Gastrocnemius medialis (tissue), 4 donors: ENCODE results near the gene INPP4A. TPM values are rescaled to one million over a fixed set of nuclear protein-coding genes. Genes with fewer than 3 reads are reported as not detected.

Experiments used
- ATAC-seq, 2 donors: fragments of 150-250 bp; one replicate each; pipeline ENCODE4 v1.9.1; 2016
- DNase-seq, 2 donors: peaks; one replicate each; pipeline ENCODE4 v3.0.0-alpha.2; 2019
- H3K27ac ChIP-seq, 4 donors: fragments of 200-600 bp; sonication (generic); 1 replicate in 1 of 4; 2 replicates in 3 of 4; pipeline ENCODE4 v1.5.1; 2016 to 2018; ENCODE audit warnings: mild to moderate bottlenecking in 2 of 4, moderate library complexity in 1 of 4
- H3K27me3 ChIP-seq, 3 donors: fragments of 200-600 bp; sonication (generic) in 2 of 3; 1 replicate in 1 of 3; 2 replicates in 2 of 3; pipeline versions ENCODE4 v1.5.1 to v1.6.0; 2016 to 2019; ENCODE audit warnings: mild to moderate bottlenecking in 1 of 3, moderate library complexity in 1 of 3
- H3K36me3 ChIP-seq, 2 donors: fragments of 200-600 bp; sonication (generic) in 1 of 2; one replicate each; pipeline ENCODE4 v1.5.1; 2017 to 2018
- H3K4me1 ChIP-seq, 2 donors: fragments of 200-600 bp; sonication (generic) in 1 of 2; one replicate each; pipeline ENCODE4 v1.5.1; 2016 to 2017; ENCODE audit warnings: mild to moderate bottlenecking in 2 of 2
- H3K4me3 ChIP-seq, 4 donors: fragments of 200-600 bp; sonication (generic) in 3 of 4; 1 replicate in 1 of 4; 2 replicates in 3 of 4; pipeline ENCODE4 v1.5.1; 2016 to 2019; ENCODE audit warnings: mild to moderate bottlenecking in 2 of 4
- H3K9me3 ChIP-seq, 3 donors: fragments of 200-600 bp; sonication (generic) in 2 of 3; 1 replicate in 1 of 3; 2 replicates in 2 of 3; pipeline ENCODE4 v1.5.1; 2016 to 2019
- POLR2A ChIP-seq, 2 donors: fragments of 450-650 bp; IDR thresholded peaks; one replicate each; pipeline ENCODE4 v1.6.1; 2017; ENCODE audit warnings: antibody characterized with exemption in 2 of 2, mild to moderate bottlenecking in 2 of 2, moderate library complexity in 2 of 2
- in situ Hi-C, 4 donors: fragments of 200-750 bp; cut with MboI; loops; one replicate each; pipeline versions ENCODE4 v1.15.0 to v1.8.0; 2017; ENCODE audit warnings: low sequenced_read_pairs in 4 of 4
- intact Hi-C: fragments of 100-400 bp; cut with DNase I; formaldehyde crosslinking; loops from one replicate; pipeline ENCODE4 v1.15.1; 2023; ENCODE audit warnings: low total_unique reads
- total RNA-seq, 4 donors: library from RNA; depleted of rRNA; stranded (reverse); fragments of >200 nt; gene quantifications; one replicate each; pipeline versions ENCODE4 v1.1.0 to v1.2.3, GENCODE V29; 2016
- TF ChIP-seq, protein P1 (sequence below), 5 experiments: fragments of 450-650 bp in 3 of 5; fragments of 200-600 bp in 2 of 5; sonication (generic) in 2 of 5; IDR thresholded peaks in 4 of 5; conservative IDR thresholded peaks in 1 of 5; 1 replicate in 4 of 5; 2 replicates in 1 of 5; pipeline ENCODE4 v1.5.1; 2016 to 2019; ENCODE audit warnings: antibody characterized with exemption in 5 of 5, mild to moderate bottlenecking in 3 of 5, moderate library complexity in 3 of 5

INPP4A gene
- total RNA-seq, 4 donors from 2014 or later, result 9.8 to 19.6 (median 16.0) TPM

GRCh38 chr2:98604547-98604946 is 159.9 kb downstream of the INPP4A start:
- Histone ChIP-seq H3K9me3 (no peaks in the 10 kb centered on the region), H3K36me3 (peaks cover 0 to 39% of the 10 kb centered on the region in 2 donors), H3K27ac (peak overlapping the region in 1 of 4 donors; percentile 29), H3K27me3 (no peaks in the 10 kb centered on the region), H3K4me3 (no peak overlapping the region), H3K4me1 (peaks cover 35 to 36% of the 10 kb centered on the region in 2 donors)
- ATAC-seq (no peak), DNase-seq (no peak)
- intact Hi-C loops (loop anchor here (10.0 kb wide), 3 partner anchors 190 to 670 kb away; partner anchors contain the start of genes LIPT1 and TSGA10), in situ Hi-C loops (loop anchor here in 1 of 4 donors (10.0 to 25.0 kb wide), 2 partner anchors 190 to 583 kb away; partner anchors contain the start of genes MITD1 and MRPL30)
- TF ChIP-seq POLR2A (IDR thresholded peaks at IDR 0.05), result no peak
- TF ChIP-seq, protein P1, sequence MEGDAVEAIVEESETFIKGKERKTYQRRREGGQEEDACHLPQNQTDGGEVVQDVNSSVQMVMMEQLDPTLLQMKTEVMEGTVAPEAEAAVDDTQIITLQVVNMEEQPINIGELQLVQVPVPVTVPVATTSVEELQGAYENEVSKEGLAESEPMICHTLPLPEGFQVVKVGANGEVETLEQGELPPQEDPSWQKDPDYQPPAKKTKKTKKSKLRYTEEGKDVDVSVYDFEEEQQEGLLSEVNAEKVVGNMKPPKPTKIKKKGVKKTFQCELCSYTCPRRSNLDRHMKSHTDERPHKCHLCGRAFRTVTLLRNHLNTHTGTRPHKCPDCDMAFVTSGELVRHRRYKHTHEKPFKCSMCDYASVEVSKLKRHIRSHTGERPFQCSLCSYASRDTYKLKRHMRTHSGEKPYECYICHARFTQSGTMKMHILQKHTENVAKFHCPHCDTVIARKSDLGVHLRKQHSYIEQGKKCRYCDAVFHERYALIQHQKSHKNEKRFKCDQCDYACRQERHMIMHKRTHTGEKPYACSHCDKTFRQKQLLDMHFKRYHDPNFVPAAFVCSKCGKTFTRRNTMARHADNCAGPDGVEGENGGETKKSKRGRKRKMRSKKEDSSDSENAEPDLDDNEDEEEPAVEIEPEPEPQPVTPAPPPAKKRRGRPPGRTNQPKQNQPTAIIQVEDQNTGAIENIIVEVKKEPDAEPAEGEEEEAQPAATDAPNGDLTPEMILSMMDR (IDR thresholded peaks at IDR 0.05 in 4 of 5, conservative IDR thresholded peaks at IDR 0.05 in 1 of 5), result no peak

DNA sequence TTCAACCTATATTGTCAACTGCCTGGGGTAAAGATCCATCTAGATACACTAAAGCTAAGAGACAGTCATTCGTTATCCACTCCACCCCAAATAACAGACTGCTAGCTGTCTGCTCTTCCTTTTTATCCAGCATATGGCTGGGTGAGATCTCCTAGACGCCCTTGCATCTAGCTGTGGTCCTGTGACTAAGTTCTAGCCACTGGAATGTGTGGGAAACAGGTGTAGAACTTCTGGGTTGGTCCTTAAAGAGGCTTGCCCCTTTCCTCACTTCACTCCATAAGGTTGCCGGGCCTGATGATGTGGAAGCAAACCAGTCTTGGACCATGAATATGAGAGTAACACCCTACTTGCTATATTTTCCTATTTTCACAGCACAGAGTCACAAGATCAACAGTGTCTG is 160.4 kb downstream of the INPP4A start:
- no peak for DNase-seq
- no peak for ATAC-seq
- peak overlapping the region in 1 of 4 donors; percentile 29 for H3K27ac ChIP-seq
- peaks cover 40 to 41% of the 10 kb centered on the region in 2 donors for H3K4me1 ChIP-seq
- no peaks in the 10 kb centered on the region for H3K27me3 ChIP-seq
- no peaks in the 10 kb centered on the region for H3K9me3 ChIP-seq
- peaks cover 0 to 38% of the 10 kb centered on the region in 2 donors for H3K36me3 ChIP-seq
- in situ Hi-C loops, result loop anchor here in 1 of 4 donors (10.0 to 25.0 kb wide), 2 partner anchors 190 to 582 kb away; partner anchors contain the start of genes MITD1 and MRPL30
- TF ChIP-seq POLR2A (IDR thresholded peaks at IDR 0.05), result no peak
- TF ChIP-seq, protein P1 (IDR thresholded peaks at IDR 0.05 in 4 of 5, conservative IDR thresholded peaks at IDR 0.05 in 1 of 5), result no peak
- no peak overlapping the region for H3K4me3 ChIP-seq
- intact Hi-C loops, result loop anchor here (5.0 to 10.0 kb wide), 4 partner anchors 190 to 887 kb away; partner anchors contain the start of genes LIPT1, REV1 and TSGA10

DNA sequence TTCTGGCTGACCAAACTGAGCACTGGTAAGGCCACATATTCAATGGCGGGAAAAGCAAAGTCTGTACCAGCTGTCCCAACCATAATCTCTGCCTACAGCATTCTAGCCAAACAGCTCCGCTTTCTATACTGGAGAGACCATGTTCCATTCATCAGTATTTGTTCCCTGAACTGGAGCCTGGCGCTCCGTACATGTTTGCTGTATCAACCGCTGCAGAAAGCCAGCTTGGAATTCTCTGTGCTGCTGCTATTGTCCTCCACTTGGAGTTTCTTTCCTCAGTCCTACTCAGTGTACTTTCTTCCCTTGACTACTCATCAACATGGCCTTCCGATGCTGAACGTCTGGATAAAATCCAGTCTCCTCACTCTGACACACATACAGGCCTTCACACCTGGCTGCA is 161.8 kb downstream of the INPP4A start:
- ATAC-seq, result no peak
- TF ChIP-seq, protein P1 (IDR thresholded peaks at IDR 0.05 in 4 of 5, conservative IDR thresholded peaks at IDR 0.05 in 1 of 5), result no peak
- TF ChIP-seq POLR2A (IDR thresholded peaks at IDR 0.05), result no peak

GRCh38 chr2:98607104-98607503 is 162.4 kb downstream of the INPP4A start:
- peak overlapping the region; percentile 70 to 90 (median 86) for H3K4me3 ChIP-seq
- in situ Hi-C loops (loop anchor here in 1 of 4 donors (10.0 to 25.0 kb wide), 2 partner anchors 192 to 580 kb away; partner anchors contain the start of genes MITD1 and MRPL30), intact Hi-C loops (loop anchor here (5.0 to 10.0 kb wide), 4 partner anchors 192 to 885 kb away; partner anchors contain the start of genes LIPT1, REV1 and TSGA10)
- H3K9me3 ChIP-seq, result no peaks in the 10 kb centered on the region
- H3K27ac ChIP-seq, result peak overlapping the region; percentile 91 to 97 (median 94)
- TF ChIP-seq, protein P1 (IDR thresholded peaks at IDR 0.05 in 4 of 5, conservative IDR thresholded peaks at IDR 0.05 in 1 of 5), result no peak
- no peak for TF ChIP-seq POLR2A (IDR thresholded peaks at IDR 0.05)
- no peak for ATAC-seq
- peaks cover 53 to 59% of the 10 kb centered on the region in 2 donors for H3K4me1 ChIP-seq
- no peak for DNase-seq
- peaks cover 0 to 39% of the 10 kb centered on the region in 2 donors for H3K36me3 ChIP-seq
- no peaks in the 10 kb centered on the region for H3K27me3 ChIP-seq

More for the DNA sequence above, 161.8 kb downstream of the INPP4A start:
- peak overlapping the region in 2 of 4 donors; percentile 94 to 97 for H3K27ac ChIP-seq
- intact Hi-C loops (loop anchor here (5.0 to 10.0 kb wide), 4 partner anchors 192 to 886 kb away; partner anchors contain the start of genes LIPT1, REV1 and TSGA10), in situ Hi-C loops (loop anchor here in 1 of 4 donors (10.0 to 25.0 kb wide), 2 partner anchors 192 to 581 kb away; partner anchors contain the start of genes MITD1 and MRPL30)
- no peaks in the 10 kb centered on the region for H3K9me3 ChIP-seq
- H3K36me3 ChIP-seq, result peaks cover 0 to 40% of the 10 kb centered on the region in 2 donors
- no peaks in the 10 kb centered on the region for H3K27me3 ChIP-seq
- no peak for DNase-seq
- peaks cover 53 to 54% of the 10 kb centered on the region in 2 donors for H3K4me1 ChIP-seq
- H3K4me3 ChIP-seq, result peak overlapping the region in 2 of 4 donors; percentile 82 to 90
